Measurements from ENCODE around the gene MECR. TPM values are rescaled to one million over a fixed set of nuclear protein-coding genes. Genes with fewer than 3 reads are reported as not detected.
A peak's percentile ranks its signal among the peaks of the same experiment; 100 is the strongest.

The MECR gene
- polyA plus RNA-seq, 1 of the 3 experiments (the other 2 are of a cell fraction), result 38.3 TPM

DNA sequence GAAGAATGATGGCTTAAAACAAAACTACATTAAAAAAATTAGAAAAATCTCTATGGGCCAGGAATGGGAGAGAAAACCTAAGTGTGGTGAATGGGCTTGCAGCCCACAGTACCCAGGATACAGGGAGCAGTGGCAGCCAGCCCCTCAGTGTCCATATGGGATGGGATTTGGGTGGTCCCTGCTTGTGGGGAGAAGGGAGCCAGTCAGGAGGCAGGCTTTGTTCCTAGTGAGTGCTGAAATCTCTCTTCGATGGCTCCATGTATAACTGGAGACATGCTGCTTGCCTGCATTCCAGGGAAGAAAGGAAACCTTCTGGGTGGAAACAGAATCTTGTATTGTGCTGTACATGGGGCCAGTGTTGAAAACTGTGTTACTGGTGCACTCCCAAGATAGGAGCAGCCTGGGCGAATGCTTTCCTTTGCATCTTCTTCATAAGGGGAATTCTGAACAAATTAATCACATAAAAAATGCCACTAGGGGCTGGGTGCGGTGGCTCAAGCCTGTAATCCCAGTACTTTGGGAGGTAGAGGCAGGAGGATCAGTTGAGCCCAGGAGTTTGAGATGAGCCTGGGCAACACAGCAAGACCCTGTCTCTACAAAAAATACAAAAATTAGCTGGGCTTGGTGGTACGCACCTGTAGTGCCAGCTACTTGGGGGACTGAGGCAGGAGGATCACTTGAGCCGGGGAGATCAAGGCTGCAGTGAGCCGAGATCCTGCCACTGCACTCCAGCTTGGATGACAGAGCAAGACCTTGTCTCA lies 41.6 kb upstream of the MECR start:
- H4K20me1 ChIP-seq (ENCODE audit: insufficient read depth), result no peaks in the 10 kb centered on the region
- H3K27me3 ChIP-seq (ENCODE audit: insufficient read depth), result no peaks in the 10 kb centered on the region
- no peaks in the 10 kb centered on the region for H3K79me2 ChIP-seq (ENCODE audit: insufficient read depth)
- no peaks in the 10 kb centered on the region for H3K9me2 ChIP-seq
- 75% methylated on average over 6 of the region's 6 CpGs for WGBS (ENCODE audit: low lambda C conversion rate)
- H3K9me3 ChIP-seq, result no peaks in the 10 kb centered on the region
- ChIA-PET CTCF (no interaction called here), POLR2A (no interaction called here)
- no peak overlapping the region for H3K4me3 ChIP-seq (ENCODE audit: low read depth in 2 of 2, low read length in 1 of 2)
- peaks cover 3 to 10% of the 10 kb centered on the region in 2 experiments; a peak in 2 of 4 replicates for H3K4me1 ChIP-seq (ENCODE audit: control insufficient read depth in 1 of 2, insufficient read depth in 2 of 2, low read depth in 1 of 2, low read length in 1 of 2)
- TF ChIP-seq SMC3 (IDR thresholded peaks at IDR 0.05; ENCODE audit: low read depth, low read length) (no peak), JUND (IDR thresholded peaks at IDR 0.05) (no peak), RFX5 (IDR thresholded peaks at IDR 0.05; ENCODE audit: low read length) (no peak), GABPA (IDR thresholded peaks at IDR 0.05; ENCODE audit: low read depth) (no peak), SIN3A (IDR thresholded peaks at IDR 0.05; ENCODE audit: borderline replicate concordance, low read depth, low read length) (no peak), FOXM1 (IDR thresholded peaks at IDR 0.05; ENCODE audit: low read depth) (no peak), YY1 (IDR thresholded peaks at IDR 0.05; ENCODE audit: low read depth) (no peak), MXI1 (IDR thresholded peaks at IDR 0.05; ENCODE audit: low read depth, low read length) (no peak), RCOR1 (IDR thresholded peaks at IDR 0.05; ENCODE audit: low read length) (no peak)
- TF ChIP-seq, protein P1, sequence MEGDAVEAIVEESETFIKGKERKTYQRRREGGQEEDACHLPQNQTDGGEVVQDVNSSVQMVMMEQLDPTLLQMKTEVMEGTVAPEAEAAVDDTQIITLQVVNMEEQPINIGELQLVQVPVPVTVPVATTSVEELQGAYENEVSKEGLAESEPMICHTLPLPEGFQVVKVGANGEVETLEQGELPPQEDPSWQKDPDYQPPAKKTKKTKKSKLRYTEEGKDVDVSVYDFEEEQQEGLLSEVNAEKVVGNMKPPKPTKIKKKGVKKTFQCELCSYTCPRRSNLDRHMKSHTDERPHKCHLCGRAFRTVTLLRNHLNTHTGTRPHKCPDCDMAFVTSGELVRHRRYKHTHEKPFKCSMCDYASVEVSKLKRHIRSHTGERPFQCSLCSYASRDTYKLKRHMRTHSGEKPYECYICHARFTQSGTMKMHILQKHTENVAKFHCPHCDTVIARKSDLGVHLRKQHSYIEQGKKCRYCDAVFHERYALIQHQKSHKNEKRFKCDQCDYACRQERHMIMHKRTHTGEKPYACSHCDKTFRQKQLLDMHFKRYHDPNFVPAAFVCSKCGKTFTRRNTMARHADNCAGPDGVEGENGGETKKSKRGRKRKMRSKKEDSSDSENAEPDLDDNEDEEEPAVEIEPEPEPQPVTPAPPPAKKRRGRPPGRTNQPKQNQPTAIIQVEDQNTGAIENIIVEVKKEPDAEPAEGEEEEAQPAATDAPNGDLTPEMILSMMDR (IDR thresholded peaks at IDR 0.05), result no peak
- TF ChIP-seq, protein P2, sequence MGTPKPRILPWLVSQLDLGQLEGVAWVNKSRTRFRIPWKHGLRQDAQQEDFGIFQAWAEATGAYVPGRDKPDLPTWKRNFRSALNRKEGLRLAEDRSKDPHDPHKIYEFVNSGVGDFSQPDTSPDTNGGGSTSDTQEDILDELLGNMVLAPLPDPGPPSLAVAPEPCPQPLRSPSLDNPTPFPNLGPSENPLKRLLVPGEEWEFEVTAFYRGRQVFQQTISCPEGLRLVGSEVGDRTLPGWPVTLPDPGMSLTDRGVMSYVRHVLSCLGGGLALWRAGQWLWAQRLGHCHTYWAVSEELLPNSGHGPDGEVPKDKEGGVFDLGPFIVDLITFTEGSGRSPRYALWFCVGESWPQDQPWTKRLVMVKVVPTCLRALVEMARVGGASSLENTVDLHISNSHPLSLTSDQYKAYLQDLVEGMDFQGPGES (IDR thresholded peaks at IDR 0.05; ENCODE audit: low read depth, low read length), result no peak
- TF ChIP-seq, protein P3, sequence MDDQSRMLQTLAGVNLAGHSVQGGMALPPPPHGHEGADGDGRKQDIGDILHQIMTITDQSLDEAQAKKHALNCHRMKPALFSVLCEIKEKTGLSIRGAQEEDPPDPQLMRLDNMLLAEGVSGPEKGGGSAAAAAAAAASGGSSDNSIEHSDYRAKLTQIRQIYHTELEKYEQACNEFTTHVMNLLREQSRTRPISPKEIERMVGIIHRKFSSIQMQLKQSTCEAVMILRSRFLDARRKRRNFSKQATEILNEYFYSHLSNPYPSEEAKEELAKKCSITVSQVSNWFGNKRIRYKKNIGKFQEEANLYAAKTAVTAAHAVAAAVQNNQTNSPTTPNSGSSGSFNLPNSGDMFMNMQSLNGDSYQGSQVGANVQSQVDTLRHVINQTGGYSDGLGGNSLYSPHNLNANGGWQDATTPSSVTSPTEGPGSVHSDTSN (IDR thresholded peaks at IDR 0.05), result no peak
- TF ChIP-seq, protein P4, sequence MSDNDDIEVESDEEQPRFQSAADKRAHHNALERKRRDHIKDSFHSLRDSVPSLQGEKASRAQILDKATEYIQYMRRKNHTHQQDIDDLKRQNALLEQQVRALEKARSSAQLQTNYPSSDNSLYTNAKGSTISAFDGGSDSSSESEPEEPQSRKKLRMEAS (IDR thresholded peaks at IDR 0.05; ENCODE audit: low read depth), result no peak
- TF ChIP-seq, protein P5, sequence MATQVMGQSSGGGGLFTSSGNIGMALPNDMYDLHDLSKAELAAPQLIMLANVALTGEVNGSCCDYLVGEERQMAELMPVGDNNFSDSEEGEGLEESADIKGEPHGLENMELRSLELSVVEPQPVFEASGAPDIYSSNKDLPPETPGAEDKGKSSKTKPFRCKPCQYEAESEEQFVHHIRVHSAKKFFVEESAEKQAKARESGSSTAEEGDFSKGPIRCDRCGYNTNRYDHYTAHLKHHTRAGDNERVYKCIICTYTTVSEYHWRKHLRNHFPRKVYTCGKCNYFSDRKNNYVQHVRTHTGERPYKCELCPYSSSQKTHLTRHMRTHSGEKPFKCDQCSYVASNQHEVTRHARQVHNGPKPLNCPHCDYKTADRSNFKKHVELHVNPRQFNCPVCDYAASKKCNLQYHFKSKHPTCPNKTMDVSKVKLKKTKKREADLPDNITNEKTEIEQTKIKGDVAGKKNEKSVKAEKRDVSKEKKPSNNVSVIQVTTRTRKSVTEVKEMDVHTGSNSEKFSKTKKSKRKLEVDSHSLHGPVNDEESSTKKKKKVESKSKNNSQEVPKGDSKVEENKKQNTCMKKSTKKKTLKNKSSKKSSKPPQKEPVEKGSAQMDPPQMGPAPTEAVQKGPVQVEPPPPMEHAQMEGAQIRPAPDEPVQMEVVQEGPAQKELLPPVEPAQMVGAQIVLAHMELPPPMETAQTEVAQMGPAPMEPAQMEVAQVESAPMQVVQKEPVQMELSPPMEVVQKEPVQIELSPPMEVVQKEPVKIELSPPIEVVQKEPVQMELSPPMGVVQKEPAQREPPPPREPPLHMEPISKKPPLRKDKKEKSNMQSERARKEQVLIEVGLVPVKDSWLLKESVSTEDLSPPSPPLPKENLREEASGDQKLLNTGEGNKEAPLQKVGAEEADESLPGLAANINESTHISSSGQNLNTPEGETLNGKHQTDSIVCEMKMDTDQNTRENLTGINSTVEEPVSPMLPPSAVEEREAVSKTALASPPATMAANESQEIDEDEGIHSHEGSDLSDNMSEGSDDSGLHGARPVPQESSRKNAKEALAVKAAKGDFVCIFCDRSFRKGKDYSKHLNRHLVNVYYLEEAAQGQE (IDR thresholded peaks at IDR 0.05; ENCODE audit: low read depth, low read length), result no peak
- no peak for DNase-seq
- no peak overlapping the region for H3K9ac ChIP-seq
- H3K27ac ChIP-seq (ENCODE audit: low read depth in 2 of 2, low read length in 1 of 2), result no peak overlapping the region
- peak overlapping the region; percentile 55 for H3K4me2 ChIP-seq
- no peaks in the 10 kb centered on the region for H3K36me3 ChIP-seq (replicated peaks in 1 of 2; ENCODE audit: control insufficient read depth in 1 of 2, insufficient read depth in 2 of 2, low read length in 1 of 2)
- no peak overlapping the region for H2AFZ ChIP-seq (ENCODE audit: low read depth)
- no peaks in the 10 kb centered on the region for H3F3A ChIP-seq (replicated peaks; ENCODE audit: insufficient read depth)
